HUES64 (cell line): ENCODE results near the gene USP20.

Source experiments
- H3K27ac ChIP-seq: 2 replicates; pipeline ENCODE4 v1.7.0; 2013; ENCODE audit warnings: low read depth, low read length, inconsistent platforms
- H3K27me3 ChIP-seq: 2 replicates; pipeline ENCODE4 v1.6.1; 2013; ENCODE audit warnings: mild to moderate bottlenecking, low read length; ENCODE audit not compliant: insufficient read depth
- H3K36me3 ChIP-seq: 2 replicates; pipeline ENCODE4 v1.6.1; 2013; ENCODE audit warnings: mild to moderate bottlenecking, low read length; ENCODE audit not compliant: insufficient read depth
- H3K4me1 ChIP-seq: 2 replicates; pipeline ENCODE4 v1.6.1; 2013; ENCODE audit warnings: mild to moderate bottlenecking, low read length, moderate library complexity; ENCODE audit not compliant: insufficient read depth
- H3K4me3 ChIP-seq: 2 replicates; pipeline ENCODE4 v1.5.1; 2013; ENCODE audit warnings: mild to moderate bottlenecking, low read length, moderate library complexity
- H3K9ac ChIP-seq: 2 replicates; pipeline ENCODE4 v1.6.1; 2013; ENCODE audit warnings: mild to moderate bottlenecking, low read depth, low read length
- H3K9me3 ChIP-seq: 2 replicates; pipeline ENCODE4 v1.6.1; 2013; ENCODE audit warnings: low read depth, low read length; ENCODE audit not compliant: insufficient read depth
- WGBS: fragments of 150-250, 120-280 bp; methylation state at CpG from one replicate; pipeline ENCODE4 v1.1.7; 2013; ENCODE audit warnings: missing lambda C conversion rate; 5-methylcytosine and 5-hydroxymethylcytosine counted together

The USP20 gene

DNA sequence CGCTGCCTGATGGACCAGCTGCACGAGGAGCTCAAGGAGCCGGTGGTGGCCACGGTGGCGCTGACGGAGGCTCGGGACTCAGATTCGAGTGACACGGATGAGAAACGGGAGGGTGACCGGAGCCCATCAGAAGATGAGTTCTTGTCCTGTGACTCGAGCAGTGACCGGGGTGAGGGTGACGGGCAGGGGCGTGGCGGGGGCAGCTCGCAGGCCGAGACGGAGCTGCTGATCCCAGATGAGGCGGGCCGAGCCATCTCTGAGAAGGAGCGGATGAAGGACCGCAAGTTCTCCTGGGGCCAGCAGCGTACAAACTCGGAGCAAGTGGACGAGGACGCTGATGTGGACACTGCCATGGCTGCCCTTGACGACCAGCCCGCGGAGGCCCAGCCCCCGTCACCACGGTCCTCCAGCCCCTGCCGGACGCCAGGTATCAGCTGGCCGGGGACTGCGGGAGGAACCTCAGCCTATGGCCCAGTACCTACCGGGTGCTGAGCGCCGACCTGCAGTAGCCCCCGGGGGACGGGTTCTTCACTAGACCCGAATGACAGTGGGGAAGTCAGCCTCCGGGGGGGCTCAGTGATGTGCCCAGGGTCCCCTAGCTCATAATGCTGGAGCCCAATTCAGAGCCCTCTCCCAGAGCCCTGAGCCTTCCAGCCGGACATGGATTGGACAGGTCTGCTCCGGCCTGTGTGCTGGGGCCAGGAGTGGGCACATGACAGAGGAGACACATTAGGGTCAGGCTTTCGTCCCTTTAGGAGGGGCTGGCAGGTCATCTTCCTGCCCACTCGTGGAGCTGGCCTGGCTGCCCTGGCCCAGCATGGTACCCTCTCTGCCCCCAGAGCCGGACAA is 33.0 kb downstream of the USP20 start:
- no peaks in the 10 kb centered on the region for H3K4me1 ChIP-seq
- H3K4me3 ChIP-seq: no peak overlapping the region
- H3K9me3 ChIP-seq: no peaks in the 10 kb centered on the region
- H3K27me3 ChIP-seq: no peaks in the 10 kb centered on the region
- WGBS: 89% methylated on average over 48 of the region's 48 CpGs
- H3K27ac ChIP-seq: no peak overlapping the region
- no peak overlapping the region for H3K9ac ChIP-seq
- no peaks in the 10 kb centered on the region for H3K36me3 ChIP-seq

- no peak overlapping the region for H3K4me3 ChIP-seq
- H3K4me1 ChIP-seq: no peaks in the 10 kb centered on the region
- H3K9me3 ChIP-seq: no peaks in the 10 kb centered on the region
- H3K27ac ChIP-seq: no peak overlapping the region
- 0 out of 2 replicates have a peak, but pooled peaks cover 4% of the 10 kb centered on the region for H3K36me3 ChIP-seq
- no peak overlapping the region for H3K9ac ChIP-seq
- 94% methylated on average over 28 of the region's 28 CpGs for WGBS
- no peaks in the 10 kb centered on the region for H3K27me3 ChIP-seq
Observed at GRCh38 chr9:129868872-129869486, 33.7 kb downstream of the USP20 start.

- Histone ChIP-seq H3K27me3 (no peaks in the 10 kb centered on the region), H3K9me3 (no peaks in the 10 kb centered on the region), H3K4me3 (no peak overlapping the region), H3K36me3 (peaks cover 5% of the 10 kb centered on the region), H3K4me1 (no peaks in the 10 kb centered on the region), H3K9ac (no peak overlapping the region), H3K27ac (no peak overlapping the region)
- 92% methylated on average over 24 of the region's 24 CpGs for WGBS
Observed at GRCh38 chr9:129869585-129870501, 34.6 kb downstream of the USP20 start.

- Histone ChIP-seq H3K36me3 (peaks cover 12% of the 10 kb centered on the region), H3K4me1 (no peaks in the 10 kb centered on the region), H3K4me3 (no peak overlapping the region), H3K9ac (no peak overlapping the region), H3K9me3 (no peaks in the 10 kb centered on the region), H3K27ac (no peak overlapping the region), H3K27me3 (no peaks in the 10 kb centered on the region)
- WGBS: 94% methylated on average over 11 of the region's 11 CpGs
Observed at GRCh38 chr9:129871046-129871445, 35.8 kb downstream of the USP20 start.

DNA sequence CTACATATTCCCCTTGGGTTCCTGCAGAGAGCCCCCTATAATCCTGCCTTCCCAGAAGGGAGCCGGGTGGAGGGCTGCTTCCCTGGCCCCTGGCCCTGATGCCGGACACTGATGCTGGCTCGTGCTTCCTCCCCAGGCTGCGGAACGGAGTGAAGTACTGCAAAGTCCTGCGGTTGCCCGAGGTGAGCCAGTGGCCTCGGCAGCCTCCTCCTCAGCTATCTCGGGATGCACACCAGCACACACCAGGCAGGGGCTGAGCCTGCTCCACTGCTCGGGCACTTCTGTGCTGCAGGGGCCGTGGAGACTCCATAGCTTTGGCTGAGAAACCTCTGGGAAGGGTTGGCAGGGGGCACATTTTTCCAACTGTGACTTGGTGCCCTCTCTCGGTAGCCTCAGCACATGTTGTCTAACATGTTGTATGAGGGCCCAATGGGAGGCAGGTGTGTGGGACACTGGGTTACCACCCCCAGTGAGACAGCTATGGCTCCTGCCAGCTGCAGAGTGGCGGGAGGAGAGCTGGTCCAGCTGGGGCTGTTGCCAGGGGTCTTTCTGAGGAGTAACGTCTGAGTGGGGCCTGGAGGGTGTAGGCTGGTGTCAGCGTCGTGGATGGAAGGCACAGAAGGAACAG is 38.4 kb downstream of the USP20 start:
- H3K9ac ChIP-seq: no peak overlapping the region
- no peak overlapping the region for H3K4me3 ChIP-seq
- 87% methylated on average over 16 of the region's 16 CpGs for WGBS
- no peaks in the 10 kb centered on the region for H3K27me3 ChIP-seq
- no peaks in the 10 kb centered on the region for H3K4me1 ChIP-seq
- H3K36me3 ChIP-seq: peaks cover 12% of the 10 kb centered on the region
- no peak overlapping the region for H3K27ac ChIP-seq
- H3K9me3 ChIP-seq: no peaks in the 10 kb centered on the region

DNA sequence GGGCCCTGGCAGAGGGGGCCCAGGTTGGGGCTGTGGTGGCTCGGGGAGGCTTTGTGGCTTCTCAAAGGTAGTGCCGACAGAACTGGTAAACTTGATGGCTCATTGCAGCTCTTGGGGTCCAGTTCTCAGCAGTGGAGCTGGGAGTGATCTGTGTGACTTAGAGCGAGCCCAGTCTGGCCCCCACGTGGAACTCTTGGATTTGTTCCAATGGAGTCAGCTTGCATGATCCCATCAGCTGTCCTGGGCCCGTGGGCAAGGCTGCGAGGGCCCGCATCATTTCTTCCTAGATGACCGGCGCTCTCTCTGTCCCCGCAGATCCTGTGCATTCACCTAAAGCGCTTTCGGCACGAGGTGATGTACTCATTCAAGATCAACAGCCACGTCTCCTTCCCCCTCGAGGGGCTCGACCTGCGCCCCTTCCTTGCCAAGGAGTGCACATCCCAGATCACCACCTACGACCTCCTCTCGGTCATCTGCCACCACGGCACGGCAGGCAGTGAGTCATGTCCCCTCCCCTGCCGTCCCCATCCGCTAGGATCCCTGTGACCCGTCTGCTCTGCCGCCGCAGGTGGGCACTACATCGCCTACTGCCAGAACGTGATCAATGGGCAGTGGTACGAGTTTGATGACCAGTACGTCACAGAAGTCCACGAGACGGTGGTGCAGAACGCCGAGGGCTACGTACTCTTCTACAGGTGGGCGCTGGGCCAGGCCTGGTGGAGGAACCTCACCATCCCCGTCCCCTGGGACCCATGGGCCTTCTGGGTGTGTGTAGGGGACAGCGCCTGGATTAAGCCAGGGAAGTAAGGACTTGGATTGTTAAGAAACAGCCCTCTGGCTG is 39.2 kb downstream of the USP20 start:
- no peak overlapping the region for H3K27ac ChIP-seq
- H3K4me1 ChIP-seq: no peaks in the 10 kb centered on the region
- H3K27me3 ChIP-seq: no peaks in the 10 kb centered on the region
- peaks cover 12% of the 10 kb centered on the region for H3K36me3 ChIP-seq
- no peak overlapping the region for H3K4me3 ChIP-seq
- no peak overlapping the region for H3K9ac ChIP-seq
- H3K9me3 ChIP-seq: no peaks in the 10 kb centered on the region
- WGBS: 94% methylated on average over 38 of the region's 38 CpGs

GRCh38 chr9:129875181-129875611 is 39.9 kb downstream of the USP20 start:
- H3K9ac ChIP-seq: no peak overlapping the region
- peaks cover 12% of the 10 kb centered on the region for H3K36me3 ChIP-seq
- H3K9me3 ChIP-seq: no peaks in the 10 kb centered on the region
- H3K27me3 ChIP-seq: no peaks in the 10 kb centered on the region
- H3K4me1 ChIP-seq: no peaks in the 10 kb centered on the region
- no peak overlapping the region for H3K4me3 ChIP-seq
- WGBS: 93% methylated on average over 20 of the region's 23 CpGs
- H3K27ac ChIP-seq: no peak overlapping the region

- Histone ChIP-seq H3K4me1 (no peaks in the 10 kb centered on the region), H3K4me3 (no peak overlapping the region), H3K27ac (no peak overlapping the region), H3K9me3 (no peaks in the 10 kb centered on the region), H3K27me3 (no peaks in the 10 kb centered on the region), H3K36me3 (peaks cover 12% of the 10 kb centered on the region), H3K9ac (no peak overlapping the region)
- WGBS: 96% methylated on average over 27 of the region's 27 CpGs
Observed at GRCh38 chr9:129875687-129876395, 40.6 kb downstream of the USP20 start.

DNA sequence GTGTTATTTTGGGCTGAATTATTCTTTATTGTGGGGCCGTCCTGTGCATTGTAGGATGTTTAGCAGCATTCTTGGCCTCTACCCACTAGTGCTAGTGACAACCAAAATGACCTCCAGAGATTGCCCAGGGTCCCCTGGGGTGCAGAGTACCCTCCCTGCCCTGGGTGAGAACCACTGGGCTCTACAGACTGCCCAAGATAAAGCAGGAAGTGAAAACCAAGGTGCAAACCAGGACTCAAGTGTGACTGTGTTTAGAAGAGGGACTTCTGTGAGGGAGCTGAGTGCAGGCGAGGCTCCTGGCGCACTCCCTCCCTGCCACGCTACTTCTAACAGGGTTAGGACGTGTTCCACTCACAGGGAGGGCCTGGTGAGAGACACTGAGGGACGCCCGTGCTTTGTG is 41.6 kb downstream of the USP20 start:
- no peaks in the 10 kb centered on the region for H3K9me3 ChIP-seq
- peaks cover 12% of the 10 kb centered on the region for H3K36me3 ChIP-seq
- H3K9ac ChIP-seq: no peak overlapping the region
- H3K27me3 ChIP-seq: no peaks in the 10 kb centered on the region
- no peaks in the 10 kb centered on the region for H3K4me1 ChIP-seq
- 97% methylated on average over 7 of the region's 7 CpGs for WGBS
- H3K4me3 ChIP-seq: no peak overlapping the region
- H3K27ac ChIP-seq: no peak overlapping the region

- peaks cover 12% of the 10 kb centered on the region for H3K36me3 ChIP-seq
- no peaks in the 10 kb centered on the region for H3K9me3 ChIP-seq
- H3K9ac ChIP-seq: no peak overlapping the region
- WGBS: 94% methylated on average over 11 of the region's 11 CpGs
- no peaks in the 10 kb centered on the region for H3K4me1 ChIP-seq
- H3K4me3 ChIP-seq: no peak overlapping the region
- H3K27me3 ChIP-seq: no peaks in the 10 kb centered on the region
- H3K27ac ChIP-seq: no peak overlapping the region
Observed at GRCh38 chr9:129878291-129878690, 43.0 kb downstream of the USP20 start.
